Activated T-cell treated with anti-CD3 and anti-CD28 coated beads, Interleukin-2, amount 50 U/mL, for 4 hours (primary cell): ENCODE results near the gene BCL2L1. TPM values are rescaled to one million over a fixed set of nuclear protein-coding genes. Genes with fewer than 3 reads are reported as not detected.
A peak's percentile ranks its signal among the peaks of the same experiment; 100 is the strongest.

ENCODE experiments used
- ATAC-seq, 2 donors: fragments of 200-7000 bp; cut with Tn5 transposase; one replicate each; pipeline ENCODE4 v1.10.0; 2021
- DNase-seq: peaks from one replicate; pipeline ENCODE4 v3.0.0-alpha.2; 2020
- H3K27me3 Mint-ChIP-seq: one replicate; pipeline ENCODE4 v1.8.0; 2021; ENCODE audit warnings: low read depth, mixed read lengths
- H3K36me3 Mint-ChIP-seq: one replicate; pipeline ENCODE4 v1.8.0; 2022; ENCODE audit warnings: mixed read lengths; ENCODE audit not compliant: insufficient read depth
- H3K4me1 Mint-ChIP-seq: one replicate; pipeline ENCODE4 v1.8.0; 2021; ENCODE audit warnings: low read depth, mixed read lengths
- H3K4me3 Mint-ChIP-seq: one replicate; pipeline ENCODE4 v1.8.0; 2021; ENCODE audit warnings: mild to moderate bottlenecking, moderate library complexity, mixed read lengths
- H3K9me3 Mint-ChIP-seq: one replicate; pipeline ENCODE4 v1.8.0; 2021; ENCODE audit warnings: mixed read lengths
- total RNA-seq, 3 donors: library from RNA; stranded (reverse); gene quantifications; one replicate each; pipeline ENCODE4 v1.2.1, GENCODE V29; 2021

Gene BCL2L1
- total RNA-seq, 3 donors from 2014 or later: 237 to 274 (median 248) TPM

DNA sequence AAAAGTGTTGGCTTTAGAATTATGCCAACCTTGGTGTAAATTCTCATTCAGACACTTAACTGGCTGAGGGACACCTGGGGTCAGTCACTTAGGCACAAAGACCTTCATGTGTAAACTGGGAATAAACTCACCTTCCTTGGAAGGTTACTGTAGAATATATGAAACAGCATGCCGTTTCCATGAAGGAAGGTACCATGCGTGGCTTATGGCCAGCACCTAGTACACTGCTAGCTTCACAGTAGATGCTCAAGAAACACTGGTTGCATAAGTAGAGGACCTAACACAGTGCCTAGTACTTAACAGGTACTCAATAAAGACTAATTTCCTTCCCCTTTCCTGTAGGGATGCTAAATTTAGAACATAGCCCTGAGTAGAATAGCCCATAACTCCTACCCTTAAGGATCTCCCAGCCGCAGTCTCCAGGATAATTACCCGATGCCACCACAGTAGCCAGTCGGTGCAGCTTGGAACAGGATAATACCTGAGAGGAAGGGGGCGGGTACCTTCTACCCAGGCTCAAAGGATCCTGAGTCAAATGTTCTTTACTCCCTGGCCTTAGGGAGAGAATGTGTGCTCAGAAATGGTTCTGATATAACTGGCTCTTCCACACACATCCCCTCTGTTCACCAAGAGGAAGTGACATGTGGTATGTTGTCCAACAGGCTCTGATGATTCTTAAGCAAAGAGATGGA is 3.6 kb downstream of the BCL2L1 start:
- no peaks in the 10 kb centered on the region for H3K9me3 Mint-ChIP-seq

GRCh38 chr20:31717478-31718201 is 5.0 kb downstream of the BCL2L1 start:
- H3K27me3 Mint-ChIP-seq: no peaks in the 10 kb centered on the region
- peaks cover 64% of the 10 kb centered on the region for H3K4me1 Mint-ChIP-seq
- peak overlapping the region; percentile 95 for H3K4me3 Mint-ChIP-seq
- ATAC-seq (peak; percentile 62 to 68), DNase-seq (no peak)
- peaks cover 82% of the 10 kb centered on the region for H3K36me3 Mint-ChIP-seq
- no peaks in the 10 kb centered on the region for H3K9me3 Mint-ChIP-seq

More for the DNA sequence above, 3.6 kb downstream of the BCL2L1 start:
- peaks cover 69% of the 10 kb centered on the region for H3K36me3 Mint-ChIP-seq
- no peaks in the 10 kb centered on the region for H3K27me3 Mint-ChIP-seq
- peaks cover 52% of the 10 kb centered on the region for H3K4me1 Mint-ChIP-seq
- ATAC-seq: no peak
- peak overlapping the region; percentile 95 for H3K4me3 Mint-ChIP-seq
- no peak for DNase-seq

DNA sequence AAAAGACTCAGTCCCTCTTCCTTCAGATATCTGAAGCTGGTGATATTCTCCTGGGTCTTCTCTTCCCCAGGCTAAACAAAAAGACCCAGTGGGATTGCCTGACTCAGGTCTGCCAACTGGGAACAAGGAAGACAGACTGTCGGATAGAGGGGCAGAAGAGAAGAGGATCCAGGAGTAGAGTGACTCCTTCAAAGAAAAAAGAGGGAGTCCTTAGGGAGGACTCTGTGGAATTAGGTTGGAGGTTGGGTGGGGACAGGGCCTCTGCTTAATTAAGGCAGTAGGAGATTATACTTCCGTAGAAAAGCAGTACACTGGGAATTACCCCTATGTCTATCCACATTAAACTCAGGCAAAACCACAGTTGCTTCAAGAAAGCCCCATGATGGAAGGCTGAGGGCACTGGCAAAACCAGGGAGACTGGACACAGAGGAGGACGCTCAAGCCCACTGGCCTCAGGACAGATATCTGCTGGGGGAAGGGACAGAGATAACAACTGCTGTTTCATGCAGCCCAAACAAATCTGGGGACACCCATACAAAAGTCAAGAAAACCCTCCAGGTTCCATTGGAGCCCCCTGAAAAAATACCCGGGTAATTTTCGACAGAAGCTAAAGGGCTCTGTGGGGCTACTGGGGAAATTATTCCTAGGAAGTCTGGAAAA is 5.7 kb downstream of the BCL2L1 start:
- ATAC-seq (peak in 1 of 2 donors; percentile 42), DNase-seq (no peak)
- Mint-ChIP-seq H3K4me3 (peak overlapping the region; percentile 95), H3K36me3 (peaks cover 81% of the 10 kb centered on the region), H3K9me3 (no peaks in the 10 kb centered on the region), H3K4me1 (peaks cover 70% of the 10 kb centered on the region), H3K27me3 (no peaks in the 10 kb centered on the region)

GRCh38 chr20:31716351-31716750 is 6.3 kb downstream of the BCL2L1 start:
- H3K4me3 Mint-ChIP-seq: peak overlapping the region; percentile 95
- H3K36me3 Mint-ChIP-seq: peaks cover 77% of the 10 kb centered on the region
- no peak for ATAC-seq
- H3K9me3 Mint-ChIP-seq: no peaks in the 10 kb centered on the region
- DNase-seq: no peak
- H3K27me3 Mint-ChIP-seq: no peaks in the 10 kb centered on the region
- peaks cover 76% of the 10 kb centered on the region for H3K4me1 Mint-ChIP-seq

GRCh38 chr20:31715766-31716165 is 6.9 kb downstream of the BCL2L1 start:
- Mint-ChIP-seq H3K4me1 (peaks cover 82% of the 10 kb centered on the region), H3K9me3 (no peaks in the 10 kb centered on the region), H3K4me3 (peak overlapping the region; percentile 95), H3K36me3 (peaks cover 77% of the 10 kb centered on the region), H3K27me3 (no peaks in the 10 kb centered on the region)
- ATAC-seq (no peak), DNase-seq (no peak)

GRCh38 chr20:31713312-31714273 is 9.1 kb downstream of the BCL2L1 start:
- no peaks in the 10 kb centered on the region for H3K27me3 Mint-ChIP-seq
- H3K4me3 Mint-ChIP-seq: peak overlapping the region; percentile 53
- peaks cover 65% of the 10 kb centered on the region for H3K36me3 Mint-ChIP-seq

DNA sequence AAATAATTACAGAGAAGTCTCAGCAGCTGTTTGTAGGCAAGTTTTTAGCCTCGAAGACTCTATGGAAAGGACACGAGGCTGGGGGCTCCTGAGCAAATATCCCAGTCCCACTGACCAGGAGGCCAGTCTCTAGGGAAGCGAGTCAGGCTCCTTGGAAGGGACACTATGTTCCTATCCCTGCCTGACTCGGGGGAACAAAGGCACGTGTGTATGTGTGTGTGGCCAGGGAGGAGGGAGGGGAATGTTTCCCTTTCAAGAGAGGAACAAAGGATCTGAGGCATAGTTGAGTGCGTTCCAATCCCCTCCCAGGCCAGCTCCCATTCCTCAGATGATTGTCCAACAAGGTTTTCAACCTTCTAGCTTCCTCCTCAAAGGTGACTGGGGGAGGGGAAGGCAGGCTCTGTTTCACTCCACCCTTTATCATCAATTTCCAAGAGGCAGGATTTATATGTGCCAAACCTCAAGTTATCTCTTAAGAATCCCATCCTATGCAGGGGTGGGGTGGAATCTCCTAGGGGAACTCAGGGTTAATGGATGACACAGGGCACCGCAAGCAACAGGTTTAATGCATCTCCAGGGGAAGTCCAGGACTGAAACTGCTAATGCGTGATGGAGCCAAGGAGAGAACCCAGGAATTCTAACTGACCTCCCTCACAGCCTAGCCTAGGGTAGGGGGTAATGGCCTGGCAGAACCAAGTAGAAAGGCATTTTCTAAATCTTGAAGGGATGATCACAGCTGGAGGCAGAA is 9.9 kb downstream of the BCL2L1 start:
- H3K36me3 Mint-ChIP-seq: peaks cover 64% of the 10 kb centered on the region

More at GRCh38 chr20:31713312-31714273, 9.1 kb downstream of the BCL2L1 start:
- Mint-ChIP-seq H3K9me3 (no peaks in the 10 kb centered on the region), H3K4me1 (peaks cover 88% of the 10 kb centered on the region)
- DNase-seq (no peak), ATAC-seq (no peak)

GRCh38 chr20:31712112-31712553 is 10.5 kb downstream of the BCL2L1 start:
- ATAC-seq: no peak
- Mint-ChIP-seq H3K27me3 (no peaks in the 10 kb centered on the region), H3K4me1 (peaks cover 89% of the 10 kb centered on the region), H3K4me3 (peak overlapping the region; percentile 53), H3K9me3 (no peaks in the 10 kb centered on the region), H3K36me3 (peaks cover 63% of the 10 kb centered on the region)
- DNase-seq: no peak

More for the DNA sequence above, 9.9 kb downstream of the BCL2L1 start:
- Mint-ChIP-seq H3K27me3 (no peaks in the 10 kb centered on the region), H3K9me3 (no peaks in the 10 kb centered on the region), H3K4me3 (peak overlapping the region; percentile 53), H3K4me1 (peaks cover 90% of the 10 kb centered on the region)
- ATAC-seq (no peak), DNase-seq (no peak)

DNA sequence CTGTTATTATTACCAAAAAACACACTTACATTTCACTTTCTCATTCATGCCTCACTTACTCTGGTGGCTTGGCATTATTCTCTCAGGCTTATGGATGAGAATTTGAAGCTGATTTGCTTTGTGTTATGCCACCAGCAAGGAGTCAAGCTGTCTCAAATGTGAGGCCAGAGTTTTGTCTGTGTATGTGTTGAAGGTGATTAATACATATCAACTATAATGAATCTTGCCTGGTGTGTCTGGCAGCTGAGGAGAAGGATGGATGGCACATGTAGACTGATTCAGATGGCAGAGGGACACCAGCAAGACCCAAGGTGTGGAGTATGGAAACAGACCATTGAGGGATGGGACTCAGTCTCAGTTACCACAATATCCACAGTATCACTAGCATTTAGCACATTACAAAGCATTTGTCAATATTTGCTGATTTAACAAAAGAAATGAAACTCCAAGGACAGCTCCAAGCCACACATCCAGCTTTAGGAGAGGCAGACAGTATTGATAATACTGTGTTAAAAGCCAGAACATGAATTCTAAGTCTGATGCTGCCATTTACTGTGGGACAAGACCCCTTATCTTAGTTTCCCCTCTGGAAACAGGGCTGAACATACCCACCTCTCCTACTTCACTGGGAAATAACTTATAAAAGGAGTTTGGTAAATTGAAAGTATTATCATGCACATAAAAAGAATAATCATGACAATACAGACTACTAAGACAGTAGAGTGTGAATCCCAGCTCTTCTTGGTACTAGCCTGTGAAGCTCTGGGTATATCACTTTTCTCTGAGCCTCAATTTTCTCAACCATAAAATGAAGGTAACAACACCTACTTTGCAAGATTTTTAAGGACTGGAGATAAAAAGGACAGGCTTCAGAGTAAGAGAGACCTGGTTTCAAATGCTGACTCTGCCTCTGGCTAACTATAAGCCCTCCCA is 11.2 kb downstream of the BCL2L1 start:
- ATAC-seq (no peak), DNase-seq (no peak)
- H3K9me3 Mint-ChIP-seq: no peaks in the 10 kb centered on the region
- peaks cover 89% of the 10 kb centered on the region for H3K4me1 Mint-ChIP-seq
- peak overlapping the region; percentile 35 for H3K4me3 Mint-ChIP-seq
- H3K27me3 Mint-ChIP-seq: no peaks in the 10 kb centered on the region
- H3K36me3 Mint-ChIP-seq: peaks cover 63% of the 10 kb centered on the region

DNA sequence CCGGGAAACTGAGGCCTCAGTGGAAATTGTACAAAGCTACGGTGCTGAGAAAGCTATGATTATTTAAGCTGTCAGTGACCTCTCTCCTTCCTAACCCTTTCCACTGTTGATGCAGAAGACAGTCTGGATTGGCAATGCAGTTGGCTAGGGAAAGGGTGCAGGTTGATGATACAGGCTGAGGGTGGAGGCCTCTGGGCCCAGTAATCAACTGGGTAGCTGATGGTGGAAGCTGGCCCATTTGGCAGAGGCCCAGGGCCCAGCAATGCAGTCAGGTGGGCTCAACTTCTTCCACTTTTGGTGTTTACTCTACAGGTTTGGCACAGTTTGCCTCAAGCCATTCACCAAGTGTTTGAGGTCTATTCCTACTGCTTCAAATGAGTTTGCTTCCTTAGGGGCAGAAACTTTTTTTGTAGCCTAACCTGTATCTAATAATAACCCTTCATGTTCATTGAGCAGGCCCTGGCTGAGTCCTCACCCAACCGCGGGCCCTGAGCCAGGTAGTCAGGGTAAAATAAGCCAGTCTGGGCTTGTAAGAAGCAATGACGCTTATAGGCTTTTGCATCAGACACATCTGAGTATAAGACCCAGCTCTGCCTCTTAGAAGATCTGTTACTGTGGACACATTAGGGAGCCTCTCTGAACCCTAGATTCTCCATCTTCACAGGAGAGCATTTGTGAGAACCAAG is 12.1 kb downstream of the BCL2L1 start:
- Mint-ChIP-seq H3K27me3 (no peaks in the 10 kb centered on the region), H3K36me3 (peaks cover 64% of the 10 kb centered on the region), H3K9me3 (no peaks in the 10 kb centered on the region), H3K4me1 (peaks cover 88% of the 10 kb centered on the region), H3K4me3 (peak overlapping the region; percentile 35)
- DNase-seq: no peak
- no peak for ATAC-seq

DNA sequence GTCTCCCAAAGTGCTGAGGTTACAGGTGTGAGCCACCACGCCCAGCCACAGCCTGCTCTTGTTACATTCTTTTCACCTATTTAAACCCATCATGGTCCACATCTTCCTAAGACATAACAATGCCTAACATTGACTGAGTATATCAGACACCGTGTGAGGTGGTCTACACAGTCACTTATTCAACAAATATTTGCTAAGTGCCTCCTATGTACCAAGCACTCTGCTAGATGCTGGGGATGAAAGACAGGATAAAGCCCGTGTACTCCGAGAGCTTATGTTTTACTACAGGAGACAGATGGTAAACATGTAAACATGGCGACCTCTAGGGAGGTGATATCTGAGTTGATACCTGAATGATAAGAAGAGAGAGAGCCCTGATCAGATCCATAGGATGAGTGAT is 12.7 kb downstream of the BCL2L1 start:
- DNase-seq (no peak), ATAC-seq (no peak)
- Mint-ChIP-seq H3K9me3 (no peaks in the 10 kb centered on the region), H3K4me3 (no peak overlapping the region), H3K27me3 (no peaks in the 10 kb centered on the region), H3K4me1 (peaks cover 87% of the 10 kb centered on the region), H3K36me3 (peaks cover 63% of the 10 kb centered on the region)
